GM12878 (cell line): ENCODE results near the gene KDM8.

Experiments used
- CTCF ChIP-seq, 3 experiments: IDR thresholded peaks in 2 of 3; conservative IDR thresholded peaks in 1 of 3; 2 replicates each; pipeline ENCODE4 v1.5.1; 2011; ENCODE audit warnings: low read depth in 3 of 3, low read length in 3 of 3, mild to moderate bottlenecking in 3 of 3, control low read depth in 2 of 3, moderate library complexity in 2 of 3, inconsistent platforms in 1 of 3, mixed read lengths in 1 of 3; ENCODE audit not compliant: control insufficient read depth in 2 of 3, insufficient read depth in 1 of 3; ENCODE audit errors: extremely low read depth in 1 of 3
- TAF1 ChIP-seq: IDR thresholded peaks from 2 replicates; pipeline ENCODE4 v1.6.1; 2011; ENCODE audit warnings: mild to moderate bottlenecking, low read depth, low read length, borderline replicate concordance
- TF ChIP-seq, protein P1 (sequence below): IDR thresholded peaks from 2 replicates; pipeline ENCODE4 v1.6.1; 2012; ENCODE audit warnings: low read length, inconsistent platforms

- TF ChIP-seq TAF1 (no peak), CTCF (IDR thresholded peaks at IDR 0.05 in 2 of 3, conservative IDR thresholded peaks at IDR 0.05 in 1 of 3; ENCODE audit: control insufficient read depth in 2 of 3, extremely low read depth in 1 of 3, insufficient read depth in 1 of 3, low read depth in 3 of 3, low read length in 3 of 3) (no peak)
- TF ChIP-seq, protein P1, sequence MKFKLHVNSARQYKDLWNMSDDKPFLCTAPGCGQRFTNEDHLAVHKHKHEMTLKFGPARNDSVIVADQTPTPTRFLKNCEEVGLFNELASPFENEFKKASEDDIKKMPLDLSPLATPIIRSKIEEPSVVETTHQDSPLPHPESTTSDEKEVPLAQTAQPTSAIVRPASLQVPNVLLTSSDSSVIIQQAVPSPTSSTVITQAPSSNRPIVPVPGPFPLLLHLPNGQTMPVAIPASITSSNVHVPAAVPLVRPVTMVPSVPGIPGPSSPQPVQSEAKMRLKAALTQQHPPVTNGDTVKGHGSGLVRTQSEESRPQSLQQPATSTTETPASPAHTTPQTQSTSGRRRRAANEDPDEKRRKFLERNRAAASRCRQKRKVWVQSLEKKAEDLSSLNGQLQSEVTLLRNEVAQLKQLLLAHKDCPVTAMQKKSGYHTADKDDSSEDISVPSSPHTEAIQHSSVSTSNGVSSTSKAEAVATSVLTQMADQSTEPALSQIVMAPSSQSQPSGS, result no peak
Measured at GRCh38 chr16:27246439-27246838, 43.1 kb downstream of the KDM8 start.
